WI38 (cell line): Measurements from ENCODE around the gene ABCA4.

Experiments
- H3K4me3 ChIP-seq: 2 replicates; pipeline ENCODE4 v1.5.1; 2011; ENCODE audit warnings: low read depth, mild to moderate bottlenecking, control low read depth, low read length
- CTCF ChIP-seq: IDR thresholded peaks from 2 replicates; pipeline ENCODE4 v1.5.1; 2012; ENCODE audit warnings: low read depth, mild to moderate bottlenecking, control low read depth, low read length

Gene ABCA4

GRCh38 chr1:93967306-93967705, 153.6 kb downstream of the ABCA4 start:
- TF ChIP-seq CTCF: no peak
- H3K4me3 ChIP-seq: no peak overlapping the region

DNA sequence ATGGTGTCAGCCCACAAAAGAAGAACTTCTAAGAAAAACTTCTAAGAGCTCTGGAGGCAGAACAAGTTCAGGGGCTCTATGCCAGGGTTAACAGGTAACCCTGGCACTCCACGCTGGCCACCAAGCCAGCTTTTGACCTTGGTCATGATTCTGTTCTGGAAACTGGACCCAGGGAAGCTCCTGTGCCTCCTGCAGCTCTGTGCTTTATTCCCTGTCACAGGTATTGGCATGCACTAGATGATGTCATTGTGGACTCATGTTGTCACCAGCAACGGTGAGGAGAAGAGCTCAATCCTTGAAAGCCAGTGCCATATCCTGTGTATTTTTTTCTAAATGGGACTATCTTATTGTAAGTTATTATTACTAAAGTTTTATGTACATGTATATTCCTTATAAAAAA, 155.1 kb downstream of the ABCA4 start:
- no peak overlapping the region for H3K4me3 ChIP-seq

DNA sequence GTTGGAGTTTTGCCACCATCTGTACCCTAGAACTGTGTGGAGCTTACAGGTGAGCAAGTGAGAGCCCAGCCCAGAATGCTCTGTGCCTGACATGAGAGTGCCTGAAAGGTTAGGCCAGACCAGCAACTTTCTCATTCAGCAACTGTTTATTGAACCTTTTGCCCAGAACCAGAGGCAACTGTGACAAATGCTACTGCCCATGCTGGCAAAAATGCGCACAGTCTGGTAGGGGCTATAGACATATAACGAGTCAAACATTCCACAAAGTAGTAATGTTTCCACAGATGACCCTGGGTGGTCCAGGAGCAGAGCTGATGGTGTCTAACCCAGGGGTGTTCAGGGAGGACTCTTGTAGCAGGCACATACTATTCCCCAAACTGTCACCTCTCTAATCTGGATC, 155.7 kb downstream of the ABCA4 start:
- TF ChIP-seq CTCF: no peak
- no peak overlapping the region for H3K4me3 ChIP-seq

More for the DNA sequence above, 155.1 kb downstream of the ABCA4 start:
- TF ChIP-seq CTCF: no peak

DNA sequence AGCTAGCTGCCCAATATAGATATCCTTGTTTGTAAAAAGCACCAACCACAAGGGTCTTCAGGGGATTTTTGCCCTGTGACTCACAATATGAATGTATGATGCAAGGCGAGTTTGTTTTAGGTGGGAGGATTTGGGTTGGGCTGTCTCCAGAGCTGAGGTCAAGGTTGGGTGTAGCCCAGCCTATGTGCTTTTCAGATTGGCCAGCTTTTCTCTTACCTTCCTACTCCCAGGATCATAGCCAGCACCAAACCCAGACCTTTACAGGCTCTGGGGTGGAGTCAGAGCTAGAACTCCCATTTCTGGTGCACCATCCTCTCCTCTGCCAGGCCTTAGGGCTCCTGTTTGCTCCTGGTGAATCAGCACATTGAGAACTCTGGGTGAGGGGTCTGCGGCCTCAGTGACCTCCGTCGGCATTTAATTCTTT, 156.2 kb downstream of the ABCA4 start:
- no peak for TF ChIP-seq CTCF
- no peak overlapping the region for H3K4me3 ChIP-seq

DNA sequence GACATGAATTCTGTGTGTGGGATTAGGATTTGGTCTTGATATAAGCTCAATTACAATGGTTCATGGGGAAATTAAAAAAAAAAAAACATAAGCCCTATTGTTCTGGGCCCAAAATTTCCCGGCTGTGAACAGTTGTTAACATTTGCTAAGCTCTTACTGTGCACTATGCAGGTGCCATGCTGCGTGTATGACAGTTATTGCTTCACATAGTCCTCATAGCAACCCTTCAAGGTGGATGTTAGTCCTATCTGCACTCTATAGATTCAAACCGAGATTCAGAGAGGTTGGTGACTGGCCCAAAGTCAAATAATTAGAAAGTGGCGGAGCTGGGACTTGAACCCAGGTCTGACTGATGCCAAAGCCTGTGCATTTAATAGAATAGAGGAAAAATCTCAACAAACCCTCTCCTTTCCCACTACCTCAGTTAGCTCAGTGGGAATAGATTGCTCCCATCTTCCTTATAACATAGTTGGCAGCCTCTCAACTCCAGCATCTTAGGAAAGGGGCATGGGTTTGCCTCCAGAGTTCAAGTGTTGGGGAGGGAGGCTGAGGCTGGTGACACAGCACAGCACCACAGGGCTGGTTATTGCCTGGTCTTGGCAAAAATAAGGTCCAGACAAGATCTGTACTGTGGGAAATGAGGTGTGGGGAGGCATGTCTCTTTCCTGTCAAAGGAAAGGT, 156.7 kb downstream of the ABCA4 start:
- no peak for TF ChIP-seq CTCF
- H3K4me3 ChIP-seq: no peak overlapping the region

- H3K4me3 ChIP-seq: no peak overlapping the region
- TF ChIP-seq CTCF: no peak
Observed at GRCh38 chr1:93963585-93963984, 157.4 kb downstream of the ABCA4 start.

DNA sequence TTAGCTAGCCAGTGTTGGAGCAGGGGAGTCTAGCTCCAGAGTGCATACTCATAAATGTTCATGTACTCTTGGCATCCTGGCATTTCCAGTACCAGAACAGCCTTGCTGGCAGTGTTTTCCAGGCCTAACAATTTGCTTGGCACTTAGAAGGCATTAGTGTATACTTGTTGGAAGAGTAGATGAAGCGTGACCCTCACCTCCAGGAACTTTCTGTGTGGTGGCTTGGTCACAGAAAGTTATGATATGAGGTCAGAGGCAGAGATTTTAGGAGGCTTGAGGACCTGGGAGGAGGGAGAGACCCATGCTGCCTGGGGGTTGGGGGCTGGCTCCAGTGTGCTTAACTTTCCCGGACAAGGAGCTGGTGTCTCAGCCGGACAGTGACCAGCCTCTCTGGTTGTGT, 159.0 kb downstream of the ABCA4 start:
- no peak overlapping the region for H3K4me3 ChIP-seq
- no peak for TF ChIP-seq CTCF
